Measurements from ENCODE around the gene EFCAB6.

Gene EFCAB6

DNA sequence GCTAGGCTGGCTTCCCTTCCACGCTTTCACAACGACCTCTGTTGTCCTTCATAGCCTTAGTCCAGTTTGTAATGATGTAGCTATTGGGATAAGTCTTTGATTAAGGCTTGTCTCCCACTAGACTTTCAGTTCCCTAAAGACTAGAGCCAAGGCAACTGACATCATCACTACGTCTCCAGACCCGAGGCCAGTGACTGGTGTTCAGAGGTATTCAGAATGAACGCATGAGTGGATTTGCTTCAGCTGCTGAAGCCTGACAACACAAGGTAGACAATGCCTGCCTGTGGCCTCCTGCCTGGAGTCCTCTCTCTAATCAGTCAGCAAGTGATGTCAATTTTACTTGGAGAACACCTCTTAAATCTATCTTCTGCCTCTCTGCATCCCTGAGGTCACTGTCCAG, 13.6 kb downstream of the EFCAB6 start:
- DNase-seq = no peak

DNA sequence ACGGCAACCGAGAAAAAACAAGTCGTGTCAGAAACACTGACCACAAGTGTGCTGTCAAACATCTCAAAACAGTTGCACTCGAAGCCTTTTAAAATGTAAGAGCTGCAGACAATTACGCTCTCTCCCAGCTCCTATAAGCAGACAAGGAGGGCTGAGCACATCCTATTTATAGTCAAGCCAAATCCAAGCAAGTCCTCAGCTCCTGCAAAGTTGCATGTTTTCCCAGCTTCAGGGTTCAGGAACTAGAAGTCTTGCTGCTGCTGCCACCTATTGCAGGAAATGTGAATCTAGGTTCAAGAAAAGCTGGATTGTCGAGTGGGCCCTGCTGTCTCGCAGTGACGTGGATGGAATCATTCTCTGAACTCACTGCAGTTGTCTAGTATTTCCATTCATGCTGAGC, 15.5 kb downstream of the EFCAB6 start:
- no peak for DNase-seq

- no peak for DNase-seq
These were observed 16.8 kb downstream of the EFCAB6 start for GRCh38 chr22:43795320-43795719.

GRCh38 chr22:43792905-43793304, 19.2 kb downstream of the EFCAB6 start:
- DNase-seq = no peak

DNA sequence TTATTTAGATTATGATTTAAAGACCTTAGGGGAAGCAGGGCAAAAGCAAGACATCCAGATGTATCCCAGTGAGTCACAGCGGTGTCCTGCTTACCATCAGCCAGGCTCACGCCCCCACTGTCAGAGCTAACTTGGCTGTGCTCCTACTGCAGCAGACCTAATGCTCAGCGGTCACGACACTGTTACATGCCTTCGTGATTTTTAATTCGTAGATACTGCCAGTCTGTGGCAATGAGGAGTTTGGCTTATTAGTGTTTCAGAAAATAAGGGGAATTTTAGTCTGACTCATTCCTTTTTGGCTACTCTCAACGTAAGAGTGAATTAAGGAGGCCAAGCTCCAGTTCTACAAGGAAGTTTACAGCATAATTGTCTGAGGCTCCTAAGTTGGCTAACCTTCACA, 22.7 kb downstream of the EFCAB6 start:
- no peak for DNase-seq

GRCh38 chr22:43783777-43784176, 28.3 kb downstream of the EFCAB6 start:
- no peak for DNase-seq

DNA sequence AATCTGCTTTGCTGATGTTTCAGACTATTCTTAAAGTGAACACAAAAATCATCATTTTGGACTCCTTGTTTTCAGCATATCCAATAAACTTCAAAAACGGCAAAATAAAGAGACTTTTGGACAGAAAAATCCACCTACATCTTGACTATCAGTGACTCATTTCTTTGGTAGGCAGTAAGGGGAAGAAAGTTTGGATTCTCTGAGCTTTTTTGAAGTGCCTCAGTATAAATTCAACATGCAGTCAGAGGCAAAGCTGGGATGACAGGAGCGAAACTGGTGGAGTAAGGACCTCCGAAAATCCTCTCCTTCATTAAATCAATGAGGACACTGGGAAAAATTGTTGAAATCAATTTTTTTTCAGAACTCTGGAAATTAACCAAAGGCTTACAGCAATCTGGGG, 29.7 kb downstream of the EFCAB6 start:
- DNase-seq = no peak

DNA sequence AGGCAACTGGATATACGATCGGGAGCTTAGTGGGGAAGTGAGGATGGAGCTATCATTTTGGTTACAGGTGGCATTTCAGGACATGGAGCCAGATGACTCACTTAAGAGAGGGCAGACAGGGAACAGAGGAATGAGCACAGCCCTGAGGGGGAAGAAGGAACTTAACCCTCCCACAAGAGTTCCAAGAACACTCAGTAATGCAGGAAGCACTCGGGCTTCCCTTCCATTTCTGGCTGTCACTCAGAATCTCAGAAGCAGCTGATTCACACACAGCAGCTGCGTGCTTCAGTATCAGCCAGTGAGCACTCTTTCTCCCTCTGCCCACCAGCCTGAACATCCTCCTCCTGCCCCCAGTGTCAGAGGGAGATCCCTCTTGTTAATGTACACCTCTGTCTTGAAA, 34.8 kb downstream of the EFCAB6 start:
- DNase-seq = no peak

GRCh38 chr22:43776081-43776670, 35.9 kb downstream of the EFCAB6 start:
- DNase-seq = no peak

GRCh38 chr22:43774318-43774915, 37.7 kb downstream of the EFCAB6 start:
- no peak for DNase-seq

- DNase-seq = no peak
These were observed 39.3 kb downstream of the EFCAB6 start for GRCh38 chr22:43772831-43773230.

DNA sequence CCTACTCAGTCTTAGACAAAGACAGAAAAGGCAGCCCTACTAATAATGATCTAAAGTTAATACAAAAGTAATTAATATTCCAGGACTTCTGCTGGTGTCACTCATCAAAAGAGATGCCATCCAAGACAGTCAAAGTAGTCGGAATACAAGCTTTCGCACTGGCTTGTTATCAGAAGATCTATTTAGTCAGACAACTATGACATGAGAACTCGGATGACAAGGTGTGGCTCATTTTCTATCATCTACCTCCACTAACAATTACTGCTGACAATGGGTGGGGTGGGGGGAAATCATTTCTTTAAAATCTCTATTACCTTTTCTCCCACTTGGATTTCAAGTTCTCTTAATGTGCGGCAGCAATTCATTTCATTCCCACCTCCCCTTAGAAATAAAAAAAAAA, 56.7 kb downstream of the EFCAB6 start:
- no peak for DNase-seq

- no peak for DNase-seq
These were observed 57.1 kb downstream of the EFCAB6 start for GRCh38 chr22:43755011-43755410.

DNA sequence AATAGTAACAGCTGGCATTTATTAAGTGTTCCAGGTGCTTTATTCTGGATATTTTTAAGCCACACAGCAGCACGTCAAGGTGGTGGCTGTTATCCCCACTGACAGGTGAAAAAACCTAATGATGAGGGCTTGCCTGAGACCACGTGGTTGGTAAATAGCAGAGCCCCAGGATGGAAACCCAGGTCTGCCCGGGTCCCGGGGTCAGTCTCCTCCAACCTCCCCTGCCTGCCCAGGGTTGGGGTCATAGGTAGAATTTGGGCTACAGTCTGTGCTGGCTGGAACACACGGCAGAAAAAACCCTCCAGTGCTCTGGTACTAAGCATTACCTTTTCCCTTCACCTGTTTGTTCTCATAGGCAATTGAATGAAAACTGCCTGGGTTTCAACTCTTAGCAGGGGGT, 57.9 kb downstream of the EFCAB6 start:
- no peak for DNase-seq

- DNase-seq = no peak
These were observed 58.4 kb downstream of the EFCAB6 start for GRCh38 chr22:43753688-43754087.

DNA sequence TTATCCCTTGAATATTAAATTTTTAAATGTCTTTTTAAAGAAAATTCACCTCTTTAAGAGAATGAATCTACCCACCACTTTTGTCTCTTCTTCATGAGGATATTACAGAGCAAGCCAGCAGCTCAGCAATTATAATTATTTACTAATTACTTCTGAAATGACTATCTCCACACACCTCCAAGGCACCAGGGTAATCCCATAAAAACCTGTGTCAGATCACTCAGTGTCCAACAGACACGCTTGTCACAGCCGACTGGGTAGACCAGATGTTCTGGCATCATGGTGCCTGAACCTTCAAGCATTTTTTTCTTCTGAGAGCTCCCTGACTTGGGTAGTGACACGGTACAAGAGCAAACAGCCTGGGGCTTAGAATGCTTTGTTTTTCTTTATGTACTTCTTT, 61.4 kb downstream of the EFCAB6 start:
- no peak for DNase-seq

DNA sequence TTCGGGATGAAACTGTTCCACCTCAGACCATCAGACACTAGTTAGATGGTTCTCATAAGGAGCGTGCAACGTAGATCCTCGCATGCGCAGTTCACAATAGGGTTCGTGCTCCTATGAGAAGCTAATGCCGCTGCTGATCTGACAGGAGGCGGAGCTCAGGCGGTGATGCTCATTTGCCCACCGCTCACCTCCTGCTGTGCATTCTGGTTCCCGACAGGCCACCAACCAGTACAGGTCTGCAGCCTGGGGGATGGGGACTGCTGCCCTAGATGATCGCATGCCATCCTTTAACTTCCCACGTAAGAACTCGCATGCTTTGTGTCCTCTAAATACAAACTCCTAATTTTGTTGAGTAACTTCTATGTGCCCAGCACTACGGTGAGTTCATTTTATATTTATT, 62.6 kb downstream of the EFCAB6 start:
- DNase-seq = no peak

DNA sequence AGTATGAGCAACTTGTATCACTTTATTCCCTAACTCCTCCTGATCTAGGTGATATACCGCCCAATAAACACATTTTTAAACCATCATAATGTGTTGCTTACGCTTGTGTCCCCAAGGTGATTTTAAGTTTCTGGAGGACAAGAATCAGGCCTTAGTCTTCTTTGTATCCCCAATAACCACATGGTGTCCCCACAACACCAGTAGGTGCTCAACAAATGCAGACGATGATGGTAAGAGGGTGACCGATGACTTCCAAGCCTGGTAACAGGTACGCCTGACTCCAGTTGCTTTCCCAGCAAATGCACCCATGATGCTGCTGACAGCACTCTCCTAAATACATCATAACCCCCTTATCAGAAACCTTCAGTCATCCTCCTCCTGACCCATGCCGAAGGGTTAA, 64.2 kb downstream of the EFCAB6 start:
- DNase-seq = no peak

DNA sequence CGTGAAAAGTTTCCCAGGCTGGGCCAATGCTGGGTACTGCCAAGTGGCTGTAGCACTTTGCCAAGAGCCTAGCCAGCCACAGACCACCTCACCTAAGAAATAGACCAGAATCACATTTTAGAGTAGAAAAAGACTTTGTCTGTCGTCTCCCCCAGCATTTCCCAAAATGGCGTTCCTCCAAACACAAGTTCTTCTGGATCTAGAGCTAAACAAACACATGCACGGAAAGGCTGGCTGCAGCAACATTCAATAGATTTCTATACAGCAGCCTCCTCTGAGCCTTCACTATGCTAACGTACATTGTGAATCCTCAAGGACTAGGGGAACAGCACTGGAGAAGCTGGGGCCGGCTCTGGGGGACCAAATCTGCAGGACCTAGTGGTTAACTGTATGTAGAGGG, 65.0 kb downstream of the EFCAB6 start:
- no peak for DNase-seq

DNA sequence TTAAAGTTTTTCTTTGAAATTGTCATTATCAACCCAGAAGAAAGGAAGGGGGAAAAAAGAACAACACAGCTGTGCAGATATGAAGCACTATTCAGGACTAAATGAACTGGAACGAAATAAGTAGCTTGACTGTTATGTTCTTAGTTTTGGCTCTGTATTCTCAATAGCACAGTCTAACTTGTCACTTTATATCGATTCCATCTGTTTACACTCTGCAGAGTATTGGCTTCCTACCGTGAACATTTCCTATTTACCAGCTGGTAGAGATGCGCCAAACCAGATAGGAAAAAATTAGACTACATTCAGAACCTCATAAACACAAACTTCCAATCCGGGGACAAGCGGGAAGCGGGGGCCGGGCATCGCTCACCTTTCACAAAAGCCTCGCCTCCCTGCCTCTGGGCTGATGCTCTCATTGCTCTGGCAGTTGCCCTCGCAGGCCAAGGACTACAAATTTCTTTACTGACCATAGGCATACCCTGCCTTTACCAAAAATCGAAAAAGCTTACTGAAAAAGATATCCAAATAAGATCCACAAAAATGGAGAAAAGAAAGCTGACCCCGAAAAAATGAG, 66.2 kb downstream of the EFCAB6 start:
- no peak for DNase-seq

GRCh38 chr22:43745411-43745770, 66.7 kb downstream of the EFCAB6 start:
- no peak for DNase-seq

- no peak for DNase-seq
These were observed 67.2 kb downstream of the EFCAB6 start for GRCh38 chr22:43744700-43745410.

GRCh38 chr22:43743929-43744643, 68.0 kb downstream of the EFCAB6 start:
- no peak for DNase-seq

DNA sequence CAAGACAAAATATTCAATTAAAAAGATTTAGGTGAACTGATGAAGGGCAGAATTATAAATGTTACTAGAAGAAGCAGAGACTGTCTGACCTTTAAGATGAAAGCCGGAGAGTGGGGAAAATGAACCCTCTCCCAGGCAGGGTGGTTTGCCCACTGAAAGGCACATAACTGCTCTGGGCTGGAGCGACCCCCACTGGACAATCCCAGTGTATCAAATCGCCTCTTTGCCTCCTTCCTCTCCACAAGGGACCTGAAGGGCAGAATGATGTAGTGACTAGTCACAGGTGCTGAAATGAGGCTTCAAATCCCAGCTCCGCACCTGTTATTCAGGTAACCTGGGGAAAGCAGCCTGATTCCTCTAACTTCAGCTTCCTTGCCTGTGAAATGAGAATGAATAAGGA, 69.0 kb downstream of the EFCAB6 start:
- no peak for DNase-seq
